Measurements from ENCODE around the gene RETNLB.

RETNLB gene, protein sequence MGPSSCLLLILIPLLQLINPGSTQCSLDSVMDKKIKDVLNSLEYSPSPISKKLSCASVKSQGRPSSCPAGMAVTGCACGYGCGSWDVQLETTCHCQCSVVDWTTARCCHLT
- 0 to 1.4 (median 0.07) reads per million in 9 experiments for total RNA-seq

DNA sequence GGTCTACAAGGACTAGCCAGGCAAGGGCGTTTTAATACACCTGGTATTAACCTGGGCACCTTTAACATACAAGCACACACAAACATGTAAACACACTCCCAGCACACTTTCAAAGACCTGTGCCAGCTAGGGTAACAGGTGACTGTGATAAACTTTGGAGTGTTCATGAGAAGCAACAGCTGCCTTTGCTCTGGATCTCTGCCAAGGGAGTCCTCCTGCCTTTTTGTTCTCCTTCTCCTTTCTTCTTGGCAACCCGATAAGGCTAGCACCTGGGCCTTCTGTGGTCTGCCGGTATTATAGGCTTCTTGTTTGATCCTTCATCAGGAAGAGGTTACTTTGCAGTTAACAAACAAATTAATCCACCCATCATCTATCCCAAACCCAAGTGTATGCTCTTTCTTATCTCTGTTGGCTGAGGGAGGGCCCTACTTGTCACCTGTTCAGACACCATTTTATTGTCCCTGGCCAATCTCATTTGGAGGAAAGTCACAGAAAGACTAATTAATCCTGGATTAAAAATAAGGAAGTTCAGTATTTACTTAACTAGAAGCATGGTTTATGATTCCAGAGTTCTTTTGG lies at the start of gene RETNLB:
TSS of gene RETNLB (minus strand) at position 7 of the 579 bp plus-strand sequence. CDS start 225 bp downstream, outside the sequence.
- no peaks in the 10 kb centered on the region for H3K36me3 Mint-ChIP-seq (ENCODE audit: insufficient read depth)
- no peak within 1 kb of the TSS for H3K27ac Mint-ChIP-seq
- H3K27me3 Mint-ChIP-seq: no peaks in the 10 kb centered on the region
- H3K4me1 Mint-ChIP-seq (ENCODE audit: low read depth in 2 of 2): peaks cover 2 to 15% of the 10 kb centered on the region in 2 donors
- ATAC-seq (replicated peaks): no peak
- H3K9me3 Mint-ChIP-seq: no peaks in the 10 kb centered on the region
- H3K4me3 Mint-ChIP-seq: no peak within 1 kb of the TSS
- no peak for DNase-seq

DNA sequence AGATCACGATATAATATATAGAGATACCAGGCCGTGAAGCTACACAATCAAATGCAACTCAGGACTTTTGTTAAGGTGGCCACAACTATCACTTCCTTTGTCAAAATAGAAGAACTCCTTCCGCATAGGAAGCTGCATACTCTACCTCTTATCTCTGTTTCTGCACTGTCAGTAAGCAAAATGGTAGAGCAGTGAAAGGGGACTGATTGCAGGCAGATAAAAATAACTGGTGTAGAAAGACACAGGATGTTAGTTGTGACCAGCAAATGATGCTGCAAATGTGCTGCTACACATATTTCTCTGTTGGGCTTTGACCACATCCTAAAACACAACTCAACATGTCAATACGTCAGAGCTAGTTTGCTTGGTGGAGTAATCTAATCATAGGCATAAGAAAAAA lies 49.1 kb upstream of the RETNLB start:
- H3K36me3 Mint-ChIP-seq (ENCODE audit: insufficient read depth): no peaks in the 10 kb centered on the region
- peak overlapping the region; percentile 28 to 71 for H3K4me3 Mint-ChIP-seq
- DNase-seq (peak; percentile 39 to 56 (median 41)), ATAC-seq (replicated peaks) (peak; percentile 96)
- H3K4me1 Mint-ChIP-seq (ENCODE audit: low read depth in 2 of 2): peaks cover 14 to 27% of the 10 kb centered on the region in 2 donors
- H3K9me3 Mint-ChIP-seq: peaks cover 4 to 9% of the 10 kb centered on the region in 2 donors
- peak overlapping the region; percentile 80 to 94 for H3K27ac Mint-ChIP-seq
- H3K27me3 Mint-ChIP-seq: no peaks in the 10 kb centered on the region

DNA sequence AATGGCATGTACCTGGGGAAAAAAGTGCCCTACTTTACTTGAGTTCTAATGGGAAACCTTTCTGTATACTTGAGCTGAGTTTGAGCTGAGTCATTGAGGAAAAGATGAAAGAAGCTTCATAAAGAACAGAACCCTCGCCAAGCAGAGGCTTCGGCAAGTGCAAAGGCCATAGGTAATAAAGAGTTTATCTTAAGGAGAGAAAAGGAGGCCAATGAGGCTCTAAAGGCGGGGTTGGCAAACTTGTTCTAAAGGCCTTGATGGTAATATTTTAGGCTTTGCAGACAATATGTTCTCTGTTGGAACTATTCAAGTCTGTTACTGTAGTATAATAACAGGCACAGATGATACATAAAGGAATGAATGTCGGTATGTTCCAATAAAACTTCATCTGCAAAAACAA lies 47.8 kb upstream of the RETNLB start:
- DNase-seq (no peak), ATAC-seq (replicated peaks) (no peak)
- Mint-ChIP-seq H3K4me3 (peak overlapping the region; percentile 28 to 71), H3K27me3 (no peaks in the 10 kb centered on the region), H3K36me3 (ENCODE audit: insufficient read depth) (no peaks in the 10 kb centered on the region), H3K9me3 (peaks cover 4 to 9% of the 10 kb centered on the region in 2 donors), H3K4me1 (ENCODE audit: low read depth in 2 of 2) (peaks cover 14 to 27% of the 10 kb centered on the region in 2 donors), H3K27ac (peak overlapping the region; percentile 80 to 94)

DNA sequence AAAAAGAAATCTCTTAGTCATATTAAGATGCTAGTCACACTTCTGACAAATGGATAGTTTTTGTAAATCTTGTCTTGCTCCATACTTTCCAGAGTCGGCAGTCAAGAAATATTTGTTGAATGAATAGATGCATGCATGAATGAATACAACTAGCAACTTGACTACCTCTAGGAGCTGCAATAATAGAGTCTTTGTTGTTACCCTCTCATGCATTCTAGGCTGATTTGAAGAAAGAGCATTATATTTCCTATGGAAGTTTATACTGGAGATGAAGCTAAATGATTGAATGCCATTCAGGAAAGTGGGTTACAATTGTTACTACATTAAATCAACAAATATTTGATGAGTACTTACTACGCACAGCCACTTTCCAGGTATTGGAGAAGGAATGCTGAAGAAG lies 47.2 kb upstream of the RETNLB start:
- DNase-seq (no peak), ATAC-seq (replicated peaks) (no peak)
- H3K9me3 Mint-ChIP-seq: peaks cover 4 to 9% of the 10 kb centered on the region in 2 donors
- H3K4me1 Mint-ChIP-seq (ENCODE audit: low read depth in 2 of 2): peaks cover 14 to 27% of the 10 kb centered on the region in 2 donors
- H3K4me3 Mint-ChIP-seq: peak overlapping the region in 1 of 2 donors; percentile 71
- peak overlapping the region in 1 of 2 donors; percentile 94 for H3K27ac Mint-ChIP-seq
- no peaks in the 10 kb centered on the region for H3K27me3 Mint-ChIP-seq
- H3K36me3 Mint-ChIP-seq (ENCODE audit: insufficient read depth): no peaks in the 10 kb centered on the region

DNA sequence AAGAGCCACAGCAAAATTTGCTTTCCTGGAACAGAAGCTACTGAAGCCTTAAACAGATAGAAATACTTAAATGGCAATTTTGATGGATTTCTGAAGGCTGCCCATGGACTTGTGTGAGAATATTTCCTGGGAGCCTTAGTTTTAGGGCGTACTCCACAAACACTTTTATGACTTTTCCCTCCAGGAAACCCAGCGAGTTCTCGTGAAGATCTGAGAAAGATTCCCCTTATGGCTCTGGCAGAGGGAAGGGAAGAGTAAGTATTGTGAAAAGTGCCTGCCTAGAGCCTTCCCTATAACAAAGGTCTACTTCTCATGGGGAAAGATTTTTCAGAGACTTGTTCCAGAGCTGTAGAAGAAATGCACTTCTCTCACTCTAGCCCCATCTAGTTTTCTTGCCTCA lies 34.3 kb upstream of the RETNLB start:
- no peaks in the 10 kb centered on the region for H3K9me3 Mint-ChIP-seq
- DNase-seq: no peak
- no peaks in the 10 kb centered on the region for H3K36me3 Mint-ChIP-seq (ENCODE audit: insufficient read depth)
- no peak overlapping the region for H3K4me3 Mint-ChIP-seq
- H3K27ac Mint-ChIP-seq: no peak overlapping the region
- no peaks in the 10 kb centered on the region for H3K27me3 Mint-ChIP-seq
- H3K4me1 Mint-ChIP-seq (ENCODE audit: low read depth in 2 of 2): no peaks in the 10 kb centered on the region
- ATAC-seq (replicated peaks): no peak

DNA sequence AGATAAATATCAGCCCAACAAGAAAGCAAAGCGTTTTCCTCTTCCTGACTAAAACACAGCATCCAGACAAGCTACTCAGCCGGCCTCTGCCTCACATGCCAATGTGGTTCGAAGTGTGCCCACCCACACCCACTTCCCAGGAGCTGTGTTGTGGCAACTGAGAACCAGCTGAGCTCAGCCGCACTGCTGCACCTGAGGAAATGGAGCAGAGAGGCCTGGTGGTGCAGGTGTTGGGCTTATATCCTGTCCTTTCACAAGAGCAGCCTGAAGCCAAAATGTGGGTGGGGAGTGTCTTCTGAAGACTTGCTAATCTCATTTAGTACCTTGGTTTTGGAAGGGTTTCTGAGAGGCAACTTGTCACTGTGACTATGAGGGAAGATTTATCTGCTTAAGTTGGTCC lies 23.0 kb upstream of the RETNLB start:
- H3K27me3 Mint-ChIP-seq: peaks cover 0 to 7% of the 10 kb centered on the region in 2 donors
- H3K27ac Mint-ChIP-seq: peak overlapping the region; percentile 19 to 27
- peak; percentile 28 to 44 (median 29) for DNase-seq
- no peaks in the 10 kb centered on the region for H3K36me3 Mint-ChIP-seq (ENCODE audit: insufficient read depth)
- peak; percentile 98 for ATAC-seq (replicated peaks)
- peaks cover 12 to 17% of the 10 kb centered on the region in 2 donors for H3K4me1 Mint-ChIP-seq (ENCODE audit: low read depth in 2 of 2)
- H3K4me3 Mint-ChIP-seq: peak overlapping the region in 1 of 2 donors; percentile 44
- H3K9me3 Mint-ChIP-seq: no peaks in the 10 kb centered on the region

DNA sequence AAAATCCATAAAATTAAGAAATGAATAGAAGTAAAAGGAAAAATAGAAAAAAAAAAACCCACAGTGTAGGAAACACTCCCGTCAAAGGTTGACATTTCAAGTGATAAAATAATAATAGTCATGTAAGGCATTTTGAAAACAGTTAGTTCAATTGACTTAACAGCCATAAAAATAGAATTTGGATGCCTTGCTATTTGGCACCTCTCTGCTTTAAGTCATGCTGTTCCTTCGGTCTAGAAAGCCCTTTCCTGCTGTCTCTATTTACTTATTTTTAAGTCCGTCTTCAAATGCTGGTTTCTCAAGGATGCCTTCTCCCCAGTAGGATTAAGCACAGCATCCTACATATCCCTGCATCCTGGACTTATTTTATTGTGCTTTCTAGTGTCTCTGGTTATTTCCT lies 22.3 kb upstream of the RETNLB start:
- Mint-ChIP-seq H3K9me3 (no peaks in the 10 kb centered on the region), H3K4me3 (no peak overlapping the region), H3K27me3 (peaks cover 0 to under 1% of the 10 kb centered on the region in 2 donors), H3K27ac (no peak overlapping the region), H3K36me3 (ENCODE audit: insufficient read depth) (no peaks in the 10 kb centered on the region), H3K4me1 (ENCODE audit: low read depth in 2 of 2) (peaks cover 12 to 17% of the 10 kb centered on the region in 2 donors)
- DNase-seq (no peak), ATAC-seq (replicated peaks) (no peak)

DNA sequence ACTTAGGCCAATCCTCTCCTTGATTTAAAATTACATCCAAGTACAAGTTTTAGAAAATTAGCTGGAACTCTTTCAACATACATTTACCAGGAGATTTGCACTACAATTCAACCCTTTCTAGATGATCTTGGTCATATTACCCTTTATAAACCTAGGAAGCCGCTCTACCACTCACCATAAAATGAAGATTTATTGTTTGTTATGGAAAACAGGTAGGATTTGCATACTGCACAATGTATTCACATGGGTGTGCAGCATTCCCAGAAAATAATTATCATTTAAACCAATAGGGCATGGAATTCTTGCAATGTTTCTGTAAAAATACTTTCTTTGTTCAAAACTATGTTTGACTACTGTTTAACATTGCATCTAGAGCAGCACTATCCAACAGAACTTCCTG lies 18.4 kb upstream of the RETNLB start:
- no peak for ATAC-seq (replicated peaks)
- no peaks in the 10 kb centered on the region for H3K9me3 Mint-ChIP-seq

DNA sequence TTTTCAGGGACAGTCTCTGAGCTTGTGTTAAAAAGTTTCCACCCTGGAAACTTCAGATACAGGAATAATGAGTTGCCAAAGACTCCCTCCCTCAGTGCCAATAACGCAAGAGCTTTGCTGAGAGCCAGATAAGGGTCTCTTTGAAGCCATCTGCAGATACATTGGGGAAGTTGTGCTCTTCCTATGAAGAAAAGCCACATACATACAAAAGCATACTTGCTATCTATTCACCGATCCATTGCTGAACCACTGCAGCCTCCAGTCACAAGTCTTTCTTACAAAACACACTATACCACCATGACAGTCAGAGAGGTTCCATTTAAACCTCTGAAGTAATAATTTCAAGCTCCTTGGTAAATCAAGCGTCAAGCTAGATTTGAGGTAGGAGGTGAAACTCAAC lies 10.0 kb upstream of the RETNLB start:
- no peak for ATAC-seq (replicated peaks)
- H3K36me3 Mint-ChIP-seq (ENCODE audit: insufficient read depth): no peaks in the 10 kb centered on the region
- H3K27me3 Mint-ChIP-seq: peaks cover 0 to 11% of the 10 kb centered on the region in 2 donors
- H3K4me1 Mint-ChIP-seq (ENCODE audit: low read depth in 2 of 2): no peaks in the 10 kb centered on the region
- H3K27ac Mint-ChIP-seq: no peak overlapping the region
- no peak for DNase-seq
- no peak overlapping the region for H3K4me3 Mint-ChIP-seq
- H3K9me3 Mint-ChIP-seq: no peaks in the 10 kb centered on the region

More for the DNA sequence above, 18.4 kb upstream of the RETNLB start:
- DNase-seq: no peak
- Mint-ChIP-seq H3K27ac (no peak overlapping the region), H3K4me1 (ENCODE audit: low read depth in 2 of 2) (peaks cover 12 to 15% of the 10 kb centered on the region in 2 donors), H3K27me3 (no peaks in the 10 kb centered on the region), H3K36me3 (ENCODE audit: insufficient read depth) (no peaks in the 10 kb centered on the region), H3K4me3 (no peak overlapping the region)

DNA sequence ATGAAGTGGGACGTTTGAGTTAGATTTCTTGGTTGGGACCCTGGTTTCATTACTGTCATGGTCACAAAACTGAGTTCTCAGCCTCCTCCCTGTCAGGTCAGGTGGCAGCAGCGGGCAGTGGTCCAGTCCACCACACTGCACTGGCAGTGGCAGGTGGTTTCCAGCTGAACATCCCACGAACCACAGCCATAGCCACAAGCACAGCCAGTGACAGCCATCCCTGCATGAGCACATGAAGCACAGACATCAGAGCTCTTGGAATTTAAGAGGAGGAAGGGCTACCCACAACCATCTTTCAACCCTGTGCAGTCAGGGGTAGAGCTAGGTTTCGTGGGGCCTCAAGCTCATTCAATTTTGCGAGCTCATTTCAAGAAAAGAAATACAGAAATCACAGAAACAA lies 1.5 kb downstream of the RETNLB start:
- DNase-seq (no peak), ATAC-seq (replicated peaks) (no peak)
- no peaks in the 10 kb centered on the region for H3K9me3 Mint-ChIP-seq
- H3K27ac Mint-ChIP-seq: no peak overlapping the region
- H3K4me3 Mint-ChIP-seq: no peak overlapping the region
- H3K36me3 Mint-ChIP-seq (ENCODE audit: insufficient read depth): no peaks in the 10 kb centered on the region
- no peaks in the 10 kb centered on the region for H3K27me3 Mint-ChIP-seq
- H3K4me1 Mint-ChIP-seq (ENCODE audit: low read depth in 2 of 2): peaks cover 2 to 13% of the 10 kb centered on the region in 2 donors

DNA sequence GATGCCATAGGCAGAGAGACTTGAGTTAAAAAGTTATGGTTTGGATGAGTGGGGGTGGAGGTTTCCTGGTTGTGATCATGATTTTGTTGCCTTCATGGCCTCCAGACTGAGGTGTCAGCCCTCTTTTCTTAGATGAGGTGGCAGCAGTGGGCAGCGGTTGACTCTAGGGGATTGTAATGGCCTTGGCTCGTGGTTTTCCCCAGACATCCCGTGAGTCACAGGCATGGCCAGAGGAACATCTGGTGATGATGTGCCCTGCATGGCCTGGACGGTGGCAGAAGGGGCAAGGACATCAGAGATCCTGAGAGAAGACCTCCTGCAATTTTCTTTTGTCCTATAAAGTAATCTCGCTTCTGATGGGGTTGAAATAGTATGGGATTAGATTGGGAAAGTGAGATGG lies 12.4 kb downstream of the RETNLB start:
- ATAC-seq (replicated peaks) (no peak), DNase-seq (no peak)
- Mint-ChIP-seq H3K4me3 (no peak overlapping the region), H3K27ac (no peak overlapping the region), H3K4me1 (ENCODE audit: low read depth in 2 of 2) (no peaks in the 10 kb centered on the region), H3K27me3 (peaks cover 2 to 31% of the 10 kb centered on the region in 2 donors), H3K9me3 (no peaks in the 10 kb centered on the region), H3K36me3 (ENCODE audit: insufficient read depth) (no peaks in the 10 kb centered on the region)

DNA sequence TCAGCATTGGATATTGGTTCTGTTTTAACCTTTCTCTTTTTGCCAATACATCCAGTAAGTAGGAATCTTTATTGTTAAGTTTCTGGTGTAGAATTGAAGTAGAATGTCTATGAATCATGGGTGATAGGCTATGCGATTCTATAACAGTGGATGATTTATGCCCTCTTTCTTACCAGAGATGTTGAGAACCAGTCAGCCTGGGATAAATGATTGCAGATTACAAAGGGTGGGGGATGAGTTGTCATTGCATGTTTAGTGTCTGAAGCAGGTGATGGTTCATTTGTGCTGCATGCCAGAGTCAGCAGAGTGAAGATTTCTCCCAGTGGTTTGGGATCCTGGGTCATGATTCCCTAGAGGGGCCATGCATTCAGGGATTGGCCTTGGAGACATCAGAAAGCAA lies 14.3 kb downstream of the RETNLB start:
- no peaks in the 10 kb centered on the region for H3K36me3 Mint-ChIP-seq (ENCODE audit: insufficient read depth)
- H3K27me3 Mint-ChIP-seq: peaks cover 5 to 29% of the 10 kb centered on the region in 2 donors
- ATAC-seq (replicated peaks) (no peak), DNase-seq (no peak)
- H3K4me1 Mint-ChIP-seq (ENCODE audit: low read depth in 2 of 2): no peaks in the 10 kb centered on the region
- H3K9me3 Mint-ChIP-seq: no peaks in the 10 kb centered on the region
- H3K4me3 Mint-ChIP-seq: no peak overlapping the region
- H3K27ac Mint-ChIP-seq: no peak overlapping the region

DNA sequence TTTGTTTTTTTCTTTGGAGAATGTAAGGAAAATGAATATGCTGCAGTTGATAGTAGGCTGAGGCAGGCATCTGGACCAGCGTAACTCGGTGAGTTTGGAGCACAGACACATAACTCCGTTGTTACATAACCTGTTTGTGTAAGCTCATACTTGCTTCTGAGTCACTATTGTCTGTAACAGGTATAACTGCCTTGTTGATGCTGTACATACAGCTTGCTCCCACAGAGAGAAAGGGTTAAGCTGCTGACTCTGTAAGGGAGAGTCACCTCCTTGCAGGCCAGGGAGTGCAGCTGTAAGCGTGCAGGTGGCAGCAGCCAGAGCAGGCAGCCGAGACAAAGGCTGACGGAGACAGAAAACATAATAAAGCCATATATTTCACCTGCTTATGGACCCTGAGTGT lies 20.4 kb downstream of the RETNLB start:
- H3K27ac Mint-ChIP-seq: no peak overlapping the region
- ATAC-seq (replicated peaks) (no peak), DNase-seq (no peak)
- H3K36me3 Mint-ChIP-seq (ENCODE audit: insufficient read depth): no peaks in the 10 kb centered on the region
- no peaks in the 10 kb centered on the region for H3K4me1 Mint-ChIP-seq (ENCODE audit: low read depth in 2 of 2)
- H3K4me3 Mint-ChIP-seq: no peak overlapping the region
- no peaks in the 10 kb centered on the region for H3K9me3 Mint-ChIP-seq
- peaks cover 0 to 5% of the 10 kb centered on the region in 2 donors for H3K27me3 Mint-ChIP-seq

DNA sequence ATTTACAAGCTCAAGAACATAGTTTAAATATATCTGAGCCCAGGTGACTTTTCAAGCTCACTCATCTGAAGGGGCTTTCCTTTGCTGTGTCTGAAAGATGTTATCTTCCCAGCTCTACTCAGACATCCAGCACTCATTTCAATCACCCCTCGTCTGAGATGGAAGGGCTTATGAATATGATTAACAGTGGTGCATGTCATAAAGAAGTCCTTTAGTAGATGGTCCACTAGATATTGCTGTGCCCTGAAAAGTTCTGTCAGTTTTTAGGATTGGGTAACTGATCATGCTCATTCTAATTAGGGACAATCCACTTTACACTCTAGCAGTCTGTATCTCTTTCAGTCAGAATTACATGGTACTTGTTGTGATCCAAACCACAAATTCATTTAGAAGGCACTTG lies 28.3 kb downstream of the RETNLB start:
- H3K27me3 Mint-ChIP-seq: no peaks in the 10 kb centered on the region
- no peak for DNase-seq
- H3K36me3 Mint-ChIP-seq (ENCODE audit: insufficient read depth): no peaks in the 10 kb centered on the region
- no peaks in the 10 kb centered on the region for H3K9me3 Mint-ChIP-seq
- no peak overlapping the region for H3K4me3 Mint-ChIP-seq
- no peak overlapping the region for H3K27ac Mint-ChIP-seq
- ATAC-seq (replicated peaks): no peak
- no peaks in the 10 kb centered on the region for H3K4me1 Mint-ChIP-seq (ENCODE audit: low read depth in 2 of 2)

Data from effector memory CD8-positive, alpha-beta T cell (primary cell).